GM10248 (cell line): ENCODE data around the gene CAPN12.
"Not testable (repeated sequence)": the region's sequence is repeated elsewhere in the genome, so short reads cannot be mapped to it uniquely, and the experiment has no call there.

Source experiments
- CTCF ChIA-PET: fragments of 300-600 bp; sonication (Branson Sonifier 250); formaldehyde crosslinking; extraction: SDS; loops from one replicate; lab custom pipeline; 2021; ENCODE audit warnings: antibody characterized with exemption; lab: Yijun Ruan, JAX
- POLR2A ChIA-PET: fragments of 350-650 bp; sonication (Branson Sonifier 250); formaldehyde crosslinking; extraction: SDS; loops from one replicate; lab custom pipeline; 2020; ENCODE audit warnings: antibody characterized with exemption; lab: Yijun Ruan, JAX
- DNase-seq: peaks from one replicate; pipeline ENCODE4 v3.0.0; 2012; ENCODE audit errors: extremely low spot score
- CTCF ChIP-seq: IDR thresholded peaks from 2 replicates; pipeline ENCODE4 v1.5.1; 2012; ENCODE audit warnings: mild to moderate bottlenecking, low read depth; ENCODE audit errors: extremely low read depth, missing control alignments, control extremely low read depth

The CAPN12 gene

GRCh38 chr19:38744298-38744681 is at the start of gene CAPN12:
Gene CAPN12, minus strand, starts transcription at chr19:38744474. Its CDS starts 309 bp downstream, at chr19:38744165.
- ChIA-PET CTCF (no interaction called here), POLR2A (no interaction called here)
- TF ChIP-seq CTCF = no peak
- no peak for DNase-seq

GRCh38 chr19:38793671-38794070 is 49.4 kb upstream of the CAPN12 start:
- DNase-seq = no peak
- TF ChIP-seq CTCF = no peak
- ChIA-PET POLR2A (interaction anchor here (0.7 kb wide), 1 partner anchor 158 kb away, joined by 3 read pairs; no protein-coding TSS in a partner anchor), CTCF (interaction anchor here (1.1 to 2.0 kb wide), 2 partner anchors 24 to 155 kb away, joined by 3 to 7 read pairs; no protein-coding TSS in a partner anchor)

GRCh38 chr19:38793177-38793576 is 48.9 kb upstream of the CAPN12 start:
- no peak for TF ChIP-seq CTCF
- DNase-seq = no peak
- POLR2A ChIA-PET = no interaction called here
- CTCF ChIA-PET = interaction anchor here (0.7 to 2.0 kb wide), 6 partner anchors 16 to 155 kb away, joined by 3 to 7 read pairs (median 3); no protein-coding TSS in a partner anchor

- peak; percentile 65 for DNase-seq
- POLR2A ChIA-PET = no interaction called here
- CTCF ChIA-PET = interaction anchor here (0.7 to 2.0 kb wide), 5 partner anchors 16 to 108 kb away, joined by 3 to 7 read pairs (median 3); no protein-coding TSS in a partner anchor
- no peak for TF ChIP-seq CTCF
Measured at GRCh38 chr19:38792250-38793111, 48.2 kb upstream of the CAPN12 start.

- DNase-seq, CTCF ChIA-PET, POLR2A ChIA-PET: not testable (repeated sequence)
Measured at GRCh38 chr19:38791451-38792064, 47.3 kb upstream of the CAPN12 start.

GRCh38 chr19:38790507-38791403 is 46.5 kb upstream of the CAPN12 start:
- POLR2A ChIA-PET, DNase-seq, CTCF ChIA-PET: not testable (repeated sequence)
